ENCODE measurements around the gene RIMBP2.

RIMBP2 gene

GRCh38 chr12:130391186-130391585 is 324.9 kb downstream of the RIMBP2 start:
- H3K27ac ChIP-seq: no peak overlapping the region

GRCh38 chr12:130385193-130385592 is 330.9 kb downstream of the RIMBP2 start:
- no peak overlapping the region for H3K27ac ChIP-seq
- TF ChIP-seq, protein P1, sequence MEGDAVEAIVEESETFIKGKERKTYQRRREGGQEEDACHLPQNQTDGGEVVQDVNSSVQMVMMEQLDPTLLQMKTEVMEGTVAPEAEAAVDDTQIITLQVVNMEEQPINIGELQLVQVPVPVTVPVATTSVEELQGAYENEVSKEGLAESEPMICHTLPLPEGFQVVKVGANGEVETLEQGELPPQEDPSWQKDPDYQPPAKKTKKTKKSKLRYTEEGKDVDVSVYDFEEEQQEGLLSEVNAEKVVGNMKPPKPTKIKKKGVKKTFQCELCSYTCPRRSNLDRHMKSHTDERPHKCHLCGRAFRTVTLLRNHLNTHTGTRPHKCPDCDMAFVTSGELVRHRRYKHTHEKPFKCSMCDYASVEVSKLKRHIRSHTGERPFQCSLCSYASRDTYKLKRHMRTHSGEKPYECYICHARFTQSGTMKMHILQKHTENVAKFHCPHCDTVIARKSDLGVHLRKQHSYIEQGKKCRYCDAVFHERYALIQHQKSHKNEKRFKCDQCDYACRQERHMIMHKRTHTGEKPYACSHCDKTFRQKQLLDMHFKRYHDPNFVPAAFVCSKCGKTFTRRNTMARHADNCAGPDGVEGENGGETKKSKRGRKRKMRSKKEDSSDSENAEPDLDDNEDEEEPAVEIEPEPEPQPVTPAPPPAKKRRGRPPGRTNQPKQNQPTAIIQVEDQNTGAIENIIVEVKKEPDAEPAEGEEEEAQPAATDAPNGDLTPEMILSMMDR (IDR thresholded peaks at IDR 0.05): no peak
- TF ChIP-seq ZFX (IDR thresholded peaks at IDR 0.05; ENCODE audit: borderline replicate concordance): no peak

More at GRCh38 chr12:130391186-130391585, 324.9 kb downstream of the RIMBP2 start:
- TF ChIP-seq, protein P1 (IDR thresholded peaks at IDR 0.05): no peak
- no peak for TF ChIP-seq ZFX (IDR thresholded peaks at IDR 0.05; ENCODE audit: borderline replicate concordance)

- no peak overlapping the region for H3K27ac ChIP-seq
- TF ChIP-seq ZFX (IDR thresholded peaks at IDR 0.05; ENCODE audit: borderline replicate concordance): no peak
- TF ChIP-seq, protein P1 (IDR thresholded peaks at IDR 0.05): no peak
These were observed 331.9 kb downstream of the RIMBP2 start for GRCh38 chr12:130384234-130384633.

DNA sequence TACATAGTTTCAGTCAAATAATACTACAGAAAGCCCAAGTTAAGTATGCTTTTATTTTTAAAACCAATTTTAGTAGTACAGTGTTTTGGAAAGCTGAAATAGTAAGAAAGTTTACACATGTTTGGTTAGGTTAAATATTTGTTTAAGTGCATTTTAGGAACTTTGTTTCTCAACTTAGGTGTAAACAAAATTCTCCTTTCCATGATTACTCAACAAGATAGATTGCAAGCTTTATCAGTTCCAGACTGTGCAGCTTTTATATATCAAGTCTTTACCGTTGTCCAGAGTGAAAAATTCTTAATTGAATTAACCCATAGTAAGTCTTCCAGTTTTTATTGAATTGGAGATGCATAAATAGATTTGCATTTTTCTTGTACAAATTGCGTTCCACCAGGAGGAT is 333.3 kb downstream of the RIMBP2 start:
- H3K27ac ChIP-seq: no peak overlapping the region
- TF ChIP-seq ZFX (IDR thresholded peaks at IDR 0.05; ENCODE audit: borderline replicate concordance): no peak
- TF ChIP-seq, protein P1 (IDR thresholded peaks at IDR 0.05): no peak

GRCh38 chr12:130375296-130376287 is 340.5 kb downstream of the RIMBP2 start:
- no peak overlapping the region for H3K27ac ChIP-seq
- no peak for TF ChIP-seq ZFX (IDR thresholded peaks at IDR 0.05; ENCODE audit: borderline replicate concordance)
- TF ChIP-seq, protein P1 (IDR thresholded peaks at IDR 0.05): no peak

DNA sequence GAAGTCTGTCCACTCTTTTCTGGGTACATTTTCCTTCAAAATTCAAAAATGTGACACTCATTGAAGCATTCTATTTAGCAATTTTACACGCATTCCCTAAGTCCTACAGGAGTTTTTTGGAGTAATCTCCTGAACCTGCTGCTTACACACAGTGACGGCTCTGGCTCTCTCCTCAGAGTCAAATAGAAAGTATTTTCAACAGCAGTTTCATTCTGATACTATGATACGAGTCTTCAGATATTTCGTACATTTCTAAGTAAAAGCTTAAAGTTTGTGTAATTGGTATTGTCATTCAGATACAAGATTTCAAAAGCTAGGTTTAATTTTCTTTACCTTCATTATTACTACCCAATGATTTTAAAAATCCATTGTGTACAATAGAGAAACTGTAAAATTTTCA is 342.0 kb downstream of the RIMBP2 start:
- no peak for TF ChIP-seq ZFX (IDR thresholded peaks at IDR 0.05; ENCODE audit: borderline replicate concordance)
- TF ChIP-seq, protein P1 (IDR thresholded peaks at IDR 0.05): no peak
- no peak overlapping the region for H3K27ac ChIP-seq

DNA sequence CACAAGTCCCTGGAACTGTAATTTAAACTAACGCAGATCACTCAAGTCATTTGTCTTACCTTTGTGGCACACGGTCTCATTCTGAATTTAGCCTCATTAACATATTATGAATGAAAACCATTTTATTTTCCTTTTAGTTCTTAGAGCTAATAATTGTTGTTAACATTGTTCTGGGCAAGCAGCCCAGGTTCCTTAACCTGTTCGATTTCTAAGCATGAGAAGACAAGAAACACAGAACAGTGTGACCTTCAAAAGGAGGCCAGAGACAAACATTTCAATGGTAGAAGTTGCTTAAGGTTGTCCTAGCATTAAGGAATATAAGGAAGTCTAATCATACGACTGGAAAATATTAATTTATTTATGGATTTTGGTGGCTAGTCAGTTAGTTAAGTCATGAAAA is 343.2 kb downstream of the RIMBP2 start:
- TF ChIP-seq, protein P1 (IDR thresholded peaks at IDR 0.05): no peak
- TF ChIP-seq ZFX (IDR thresholded peaks at IDR 0.05; ENCODE audit: borderline replicate concordance): no peak

More for the DNA sequence above, 343.2 kb downstream of the RIMBP2 start:
- H3K27ac ChIP-seq: no peak overlapping the region
